ENCODE results near the gene SLC25A21.
A peak's percentile ranks its signal among the peaks of the same experiment; 100 is the strongest.

Gene SLC25A21

DNA sequence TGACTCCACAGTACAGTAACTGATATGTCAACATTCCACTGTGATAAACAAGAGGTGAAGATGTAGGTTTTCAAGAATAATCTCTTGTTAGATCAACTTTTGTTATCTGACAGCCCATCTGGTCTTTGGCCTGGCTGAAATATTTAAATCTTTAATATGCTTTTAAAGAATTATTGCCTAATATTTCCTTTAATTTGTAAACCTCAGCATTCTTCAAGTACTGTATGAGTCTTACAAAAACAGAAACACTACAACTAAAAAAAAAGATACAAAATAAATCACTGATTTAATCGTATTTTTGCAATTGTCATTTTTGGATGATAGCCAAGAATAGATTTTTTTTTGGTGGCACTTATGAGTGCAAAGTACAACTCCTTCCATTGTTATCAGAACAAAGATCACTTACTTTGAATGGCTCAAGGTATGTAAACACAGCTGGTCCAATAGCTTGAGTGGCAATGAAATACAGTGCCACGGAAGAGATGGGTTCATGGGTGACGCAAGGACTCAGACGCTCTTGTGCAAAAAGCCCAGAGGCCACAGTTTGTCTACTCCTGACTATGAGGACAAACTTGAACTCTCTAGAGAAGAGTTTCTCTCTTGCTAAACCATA is 401.3 kb downstream of the SLC25A21 start:
- TF ChIP-seq CEBPB (IDR thresholded peaks at IDR 0.05) (no peak), CREB1 (IDR thresholded peaks at IDR 0.05; ENCODE audit: low read depth) (no peak), FOXM1 (IDR thresholded peaks at IDR 0.05; ENCODE audit: borderline replicate concordance, low read depth) (no peak), EP300 (IDR thresholded peaks at IDR 0.05; ENCODE audit: borderline replicate concordance) (no peak), TEAD4 (IDR thresholded peaks at IDR 0.05) (no peak), ZBTB7A (IDR thresholded peaks at IDR 0.05; ENCODE audit: low read depth) (no peak), NFIC (IDR thresholded peaks at IDR 0.05) (peak; percentile 62; the same call in 1 of the 2 replicates), TCF12 (IDR thresholded peaks at IDR 0.05; ENCODE audit: low read depth) (peak; percentile 38; the same call in 1 of the 2 replicates), YY1 (IDR thresholded peaks at IDR 0.05; ENCODE audit: low read depth) (no peak), RAD21 (IDR thresholded peaks at IDR 0.05; ENCODE audit: low read depth) (no peak), TAF1 (IDR thresholded peaks at IDR 0.05; ENCODE audit: low read depth) (no peak), EGR1 (IDR thresholded peaks at IDR 0.05) (no peak)
- TF ChIP-seq, protein P1, sequence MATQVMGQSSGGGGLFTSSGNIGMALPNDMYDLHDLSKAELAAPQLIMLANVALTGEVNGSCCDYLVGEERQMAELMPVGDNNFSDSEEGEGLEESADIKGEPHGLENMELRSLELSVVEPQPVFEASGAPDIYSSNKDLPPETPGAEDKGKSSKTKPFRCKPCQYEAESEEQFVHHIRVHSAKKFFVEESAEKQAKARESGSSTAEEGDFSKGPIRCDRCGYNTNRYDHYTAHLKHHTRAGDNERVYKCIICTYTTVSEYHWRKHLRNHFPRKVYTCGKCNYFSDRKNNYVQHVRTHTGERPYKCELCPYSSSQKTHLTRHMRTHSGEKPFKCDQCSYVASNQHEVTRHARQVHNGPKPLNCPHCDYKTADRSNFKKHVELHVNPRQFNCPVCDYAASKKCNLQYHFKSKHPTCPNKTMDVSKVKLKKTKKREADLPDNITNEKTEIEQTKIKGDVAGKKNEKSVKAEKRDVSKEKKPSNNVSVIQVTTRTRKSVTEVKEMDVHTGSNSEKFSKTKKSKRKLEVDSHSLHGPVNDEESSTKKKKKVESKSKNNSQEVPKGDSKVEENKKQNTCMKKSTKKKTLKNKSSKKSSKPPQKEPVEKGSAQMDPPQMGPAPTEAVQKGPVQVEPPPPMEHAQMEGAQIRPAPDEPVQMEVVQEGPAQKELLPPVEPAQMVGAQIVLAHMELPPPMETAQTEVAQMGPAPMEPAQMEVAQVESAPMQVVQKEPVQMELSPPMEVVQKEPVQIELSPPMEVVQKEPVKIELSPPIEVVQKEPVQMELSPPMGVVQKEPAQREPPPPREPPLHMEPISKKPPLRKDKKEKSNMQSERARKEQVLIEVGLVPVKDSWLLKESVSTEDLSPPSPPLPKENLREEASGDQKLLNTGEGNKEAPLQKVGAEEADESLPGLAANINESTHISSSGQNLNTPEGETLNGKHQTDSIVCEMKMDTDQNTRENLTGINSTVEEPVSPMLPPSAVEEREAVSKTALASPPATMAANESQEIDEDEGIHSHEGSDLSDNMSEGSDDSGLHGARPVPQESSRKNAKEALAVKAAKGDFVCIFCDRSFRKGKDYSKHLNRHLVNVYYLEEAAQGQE (IDR thresholded peaks at IDR 0.05; ENCODE audit: low read depth) = no peak
- TF ChIP-seq, protein P2, sequence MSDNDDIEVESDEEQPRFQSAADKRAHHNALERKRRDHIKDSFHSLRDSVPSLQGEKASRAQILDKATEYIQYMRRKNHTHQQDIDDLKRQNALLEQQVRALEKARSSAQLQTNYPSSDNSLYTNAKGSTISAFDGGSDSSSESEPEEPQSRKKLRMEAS (IDR thresholded peaks at IDR 0.05) = no peak
- TF ChIP-seq, protein P3, sequence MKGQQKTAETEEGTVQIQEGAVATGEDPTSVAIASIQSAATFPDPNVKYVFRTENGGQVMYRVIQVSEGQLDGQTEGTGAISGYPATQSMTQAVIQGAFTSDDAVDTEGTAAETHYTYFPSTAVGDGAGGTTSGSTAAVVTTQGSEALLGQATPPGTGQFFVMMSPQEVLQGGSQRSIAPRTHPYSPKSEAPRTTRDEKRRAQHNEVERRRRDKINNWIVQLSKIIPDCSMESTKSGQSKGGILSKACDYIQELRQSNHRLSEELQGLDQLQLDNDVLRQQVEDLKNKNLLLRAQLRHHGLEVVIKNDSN (IDR thresholded peaks at IDR 0.05) = no peak

DNA sequence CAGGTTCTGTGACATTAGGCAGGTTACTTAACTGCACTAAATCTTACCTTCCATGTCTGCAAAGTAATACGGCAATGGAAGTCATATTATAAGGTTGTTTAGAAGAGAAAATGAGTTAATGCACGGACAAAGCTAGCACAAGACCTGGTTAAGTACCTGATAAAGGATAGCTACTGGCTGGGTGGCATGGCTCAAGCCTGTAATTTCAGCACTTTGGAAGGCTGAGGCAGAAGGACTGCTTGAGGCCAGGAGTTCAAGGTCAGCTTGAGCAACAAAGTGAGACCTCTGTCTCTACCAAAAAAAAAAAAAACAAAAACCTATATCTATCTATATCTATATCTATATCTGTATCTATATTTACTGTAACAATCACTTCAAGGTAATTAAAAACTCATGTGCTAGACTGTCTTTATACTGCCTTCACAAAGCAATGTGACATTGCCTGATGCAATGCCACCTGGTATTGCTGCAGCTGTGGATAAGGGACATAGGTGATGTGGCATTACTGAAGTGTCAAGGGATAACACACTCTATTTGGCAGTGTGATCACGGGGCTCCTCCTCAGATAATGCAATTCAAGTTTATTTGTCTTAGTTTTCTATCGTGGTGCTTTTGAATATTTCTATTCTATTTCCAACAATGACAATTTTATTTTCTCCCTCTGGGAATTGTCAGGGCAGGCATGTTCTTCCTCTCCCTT is 403.6 kb downstream of the SLC25A21 start:
- TF ChIP-seq, protein P3 (IDR thresholded peaks at IDR 0.05) = no peak
- TF ChIP-seq YY1 (IDR thresholded peaks at IDR 0.05; ENCODE audit: low read depth) = no peak
- TF ChIP-seq TAF1 (IDR thresholded peaks at IDR 0.05; ENCODE audit: low read depth) = no peak
- no peak for TF ChIP-seq RAD21 (IDR thresholded peaks at IDR 0.05; ENCODE audit: low read depth)
- no peak for TF ChIP-seq TEAD4 (IDR thresholded peaks at IDR 0.05)
- TF ChIP-seq, protein P1 (IDR thresholded peaks at IDR 0.05; ENCODE audit: low read depth) = no peak
- no peak for TF ChIP-seq NFIC (IDR thresholded peaks at IDR 0.05)
- TF ChIP-seq CEBPB (IDR thresholded peaks at IDR 0.05) = no peak
- TF ChIP-seq, protein P2 (IDR thresholded peaks at IDR 0.05) = no peak
- no peak for TF ChIP-seq TCF12 (IDR thresholded peaks at IDR 0.05; ENCODE audit: low read depth)
- no peak for TF ChIP-seq EGR1 (IDR thresholded peaks at IDR 0.05)
- no peak for TF ChIP-seq FOXM1 (IDR thresholded peaks at IDR 0.05; ENCODE audit: borderline replicate concordance, low read depth)
- no peak for TF ChIP-seq CREB1 (IDR thresholded peaks at IDR 0.05; ENCODE audit: low read depth)
- no peak for TF ChIP-seq ZBTB7A (IDR thresholded peaks at IDR 0.05; ENCODE audit: low read depth)
- TF ChIP-seq EP300 (IDR thresholded peaks at IDR 0.05; ENCODE audit: borderline replicate concordance) = no peak

DNA sequence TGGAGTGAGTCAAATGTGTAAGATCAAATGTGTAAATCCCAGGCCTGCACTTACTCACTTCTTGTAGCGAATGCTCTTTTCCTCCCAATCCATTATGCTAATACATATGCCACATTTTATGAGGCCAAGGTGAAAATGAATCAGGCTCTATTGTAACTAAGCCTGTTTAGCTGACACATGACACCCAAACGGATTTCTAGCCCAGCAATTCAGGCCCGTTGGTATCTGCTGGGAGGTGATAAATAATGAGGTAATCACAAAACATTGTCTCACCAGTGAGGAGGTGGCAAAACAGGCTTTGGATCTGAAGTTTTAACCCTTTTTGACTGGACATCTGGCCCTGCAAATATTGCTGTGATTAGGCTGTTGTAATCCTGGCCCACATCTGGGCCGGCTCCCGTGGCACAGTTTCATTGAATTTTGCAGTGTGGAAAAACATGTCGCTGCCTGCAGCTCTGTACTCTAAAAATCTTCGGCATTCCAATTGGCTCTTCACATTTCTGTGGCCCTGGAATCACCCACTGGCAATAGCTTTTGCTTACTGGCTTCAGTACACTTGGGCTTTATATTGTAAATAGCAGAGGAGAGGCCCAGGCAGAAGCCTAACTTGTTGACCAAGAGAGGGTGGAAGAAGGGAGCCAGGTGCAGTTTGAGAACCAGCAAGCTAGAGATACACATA is 404.7 kb downstream of the SLC25A21 start:
- peak; percentile 71; the same call in 1 of the 2 replicates for TF ChIP-seq EP300 (IDR thresholded peaks at IDR 0.05; ENCODE audit: borderline replicate concordance)
- peak; percentile 26 for TF ChIP-seq CEBPB (IDR thresholded peaks at IDR 0.05)
- TF ChIP-seq, protein P2 (IDR thresholded peaks at IDR 0.05) = no peak
- TF ChIP-seq FOXM1 (IDR thresholded peaks at IDR 0.05; ENCODE audit: borderline replicate concordance, low read depth) = peak; percentile 49; the same call in 1 of the 2 replicates
- peak; percentile 56 for TF ChIP-seq TCF12 (IDR thresholded peaks at IDR 0.05; ENCODE audit: low read depth)
- no peak for TF ChIP-seq RAD21 (IDR thresholded peaks at IDR 0.05; ENCODE audit: low read depth)
- TF ChIP-seq TEAD4 (IDR thresholded peaks at IDR 0.05) = peak; percentile 52; the same call in 1 of the 2 replicates
- TF ChIP-seq NFIC (IDR thresholded peaks at IDR 0.05) = peak; percentile 29

DNA sequence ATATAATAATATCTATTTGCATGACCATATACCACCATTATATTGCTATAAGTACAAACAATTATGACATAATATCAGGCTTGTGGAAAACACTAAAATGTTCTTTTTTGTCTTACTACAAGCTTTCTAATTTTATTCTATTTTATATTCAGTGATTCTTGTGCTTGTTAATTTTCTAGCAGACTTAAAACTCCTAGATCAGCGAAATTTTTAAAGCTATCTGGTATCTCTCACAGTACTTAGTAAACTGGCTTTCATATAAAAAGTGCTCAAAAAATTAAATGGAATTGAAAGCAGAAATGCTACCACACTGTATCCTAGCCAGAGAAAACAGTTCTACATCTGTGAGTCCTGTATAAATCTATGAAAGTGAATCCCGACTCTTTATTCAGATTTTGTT is 405.4 kb downstream of the SLC25A21 start:
- TF ChIP-seq, protein P2 (IDR thresholded peaks at IDR 0.05) = no peak
- no peak for TF ChIP-seq RAD21 (IDR thresholded peaks at IDR 0.05; ENCODE audit: low read depth)
- TF ChIP-seq TAF1 (IDR thresholded peaks at IDR 0.05; ENCODE audit: low read depth) = no peak
- TF ChIP-seq YY1 (IDR thresholded peaks at IDR 0.05; ENCODE audit: low read depth) = no peak
- no peak for TF ChIP-seq ZBTB7A (IDR thresholded peaks at IDR 0.05; ENCODE audit: low read depth)
- no peak for TF ChIP-seq FOXM1 (IDR thresholded peaks at IDR 0.05; ENCODE audit: borderline replicate concordance, low read depth)
- no peak for TF ChIP-seq CREB1 (IDR thresholded peaks at IDR 0.05; ENCODE audit: low read depth)
- TF ChIP-seq EP300 (IDR thresholded peaks at IDR 0.05; ENCODE audit: borderline replicate concordance) = no peak
